Breast epithelium (tissue), 3 donors: ENCODE measurements around the gene GTPBP1.

Experiments
- POLR2A ChIP-seq: fragments of 450-650 bp; IDR thresholded peaks from one replicate; pipeline ENCODE4 v1.6.1; 2016; ENCODE audit warnings: antibody characterized with exemption, mild to moderate bottlenecking, moderate library complexity
- TF ChIP-seq, protein P1 (sequence below), 3 donors: fragments of 450-650 bp; IDR thresholded peaks; one replicate each; pipeline ENCODE4 v1.5.1; 2016 to 2017; ENCODE audit warnings: antibody characterized with exemption in 3 of 3, mild to moderate bottlenecking in 3 of 3, moderate library complexity in 3 of 3

DNA sequence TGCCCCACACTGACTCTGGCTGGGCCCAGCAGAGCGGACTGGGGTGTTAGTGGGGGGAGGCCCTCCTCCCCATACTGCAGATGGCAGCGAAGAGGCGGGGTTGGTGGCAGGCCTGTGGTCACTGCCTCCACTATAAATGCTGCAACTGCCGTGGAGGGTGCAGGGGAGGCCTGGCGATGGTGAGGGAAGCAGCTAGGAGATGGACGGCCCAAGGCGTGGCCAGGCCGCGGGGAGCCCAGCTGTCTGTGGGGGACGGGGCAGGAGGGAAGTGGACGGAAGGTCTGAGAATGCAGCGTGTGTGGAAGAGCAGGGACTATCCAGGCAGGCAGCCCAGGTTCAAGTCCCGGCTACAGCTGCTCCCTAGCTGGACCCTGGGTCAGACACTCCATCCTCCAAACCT is 69.9 kb downstream of the GTPBP1 start:
- TF ChIP-seq, protein P1, sequence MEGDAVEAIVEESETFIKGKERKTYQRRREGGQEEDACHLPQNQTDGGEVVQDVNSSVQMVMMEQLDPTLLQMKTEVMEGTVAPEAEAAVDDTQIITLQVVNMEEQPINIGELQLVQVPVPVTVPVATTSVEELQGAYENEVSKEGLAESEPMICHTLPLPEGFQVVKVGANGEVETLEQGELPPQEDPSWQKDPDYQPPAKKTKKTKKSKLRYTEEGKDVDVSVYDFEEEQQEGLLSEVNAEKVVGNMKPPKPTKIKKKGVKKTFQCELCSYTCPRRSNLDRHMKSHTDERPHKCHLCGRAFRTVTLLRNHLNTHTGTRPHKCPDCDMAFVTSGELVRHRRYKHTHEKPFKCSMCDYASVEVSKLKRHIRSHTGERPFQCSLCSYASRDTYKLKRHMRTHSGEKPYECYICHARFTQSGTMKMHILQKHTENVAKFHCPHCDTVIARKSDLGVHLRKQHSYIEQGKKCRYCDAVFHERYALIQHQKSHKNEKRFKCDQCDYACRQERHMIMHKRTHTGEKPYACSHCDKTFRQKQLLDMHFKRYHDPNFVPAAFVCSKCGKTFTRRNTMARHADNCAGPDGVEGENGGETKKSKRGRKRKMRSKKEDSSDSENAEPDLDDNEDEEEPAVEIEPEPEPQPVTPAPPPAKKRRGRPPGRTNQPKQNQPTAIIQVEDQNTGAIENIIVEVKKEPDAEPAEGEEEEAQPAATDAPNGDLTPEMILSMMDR (IDR thresholded peaks at IDR 0.05) = no peak
- no peak for TF ChIP-seq POLR2A
